HepG2 (cell line): ENCODE measurements around the gene TTC31. TPM values are rescaled to one million over a fixed set of nuclear protein-coding genes. Genes with fewer than 3 reads are reported as not detected.

Experiments
- ATAC-seq: fragments of 200-7000 bp; cut with Tn5 transposase; 3 replicates; pipeline ENCODE4 v1.9.1; 2020; ENCODE audit warnings: mild to moderate bottlenecking, moderate library complexity
- BruUV-seq: library from RNA; stranded (reverse); fragments of 400-500 nt; replicated peaks from 2 replicates; lab custom pipeline; 2021; lab: Mats Ljungman, UMichigan
- CTCF ChIA-PET: fragments of 300-600 bp; formaldehyde crosslinking; extraction: SDS; loops from one replicate; lab custom pipeline; 2021; ENCODE audit warnings: low total read pairs, inconsistent platforms, low intra/inter-chr PET ratio; lab: Yijun Ruan, JAX
- POLR2A ChIA-PET: fragments of 350-600 bp; sonication (Branson Sonifier 250); formaldehyde crosslinking; loops from one replicate; lab custom pipeline; 2020; ENCODE audit warnings: antibody characterized with exemption, inconsistent platforms; lab: Yijun Ruan, JAX
- DNase-seq: peaks from one replicate; pipeline ENCODE4 v3.0.0-alpha.2; 2015; ENCODE audit warnings: low spot score
- FAIRE-seq: peaks from 3 replicates; lab custom pipeline; 2011; peaks lifted over from hg19 to GRCh38; lab: Jason Lieb, UNC
- H2AFZ ChIP-seq: one replicate; pipeline ENCODE4 v1.6.1; 2011; ENCODE audit warnings: low read length, inconsistent platforms
- H3K27ac ChIP-seq: fragments of 300-600 bp; 3 replicates; pipeline ENCODE4 v1.8.0; 2011; ENCODE audit warnings: mixed run types, mild to moderate bottlenecking, mixed read lengths, low read length, inconsistent platforms; ENCODE audit not compliant: insufficient read depth; ENCODE audit errors: extremely low read length
- H3K27me3 ChIP-seq, 2 experiments: fragments of 200-600 bp in 1 of 2; 2 replicates in 1 of 2; 3 replicates in 1 of 2; pipeline versions ENCODE4 v1.6.0 to v1.8.0; 2011; ENCODE audit warnings: low read length in 2 of 2, mild to moderate bottlenecking in 2 of 2, moderate library complexity in 2 of 2, inconsistent platforms in 1 of 2; ENCODE audit not compliant: insufficient read depth in 2 of 2, control insufficient read depth in 1 of 2
- H3K36me3 ChIP-seq, 2 experiments: fragments of 200-600 bp in 1 of 2; replicated peaks in 1 of 2; 2 replicates in 1 of 2; 3 replicates in 1 of 2; pipeline versions ENCODE4 v1.5.1 to v1.8.0; 2011; ENCODE audit warnings: low read length in 2 of 2, inconsistent platforms in 1 of 2; ENCODE audit not compliant: insufficient read depth in 2 of 2, control insufficient read depth in 1 of 2
- H3K4me1 ChIP-seq: 2 replicates; pipeline ENCODE4 v1.5.1; 2012; ENCODE audit warnings: low read length, inconsistent platforms; ENCODE audit not compliant: insufficient read depth
- H3K4me2 ChIP-seq: 2 replicates; pipeline ENCODE4 v1.6.0; 2011; ENCODE audit warnings: low read depth, low read length, inconsistent platforms
- H3K4me3 ChIP-seq, 3 experiments: fragments of 200-600 bp in 1 of 3; sonication (generic), shearing (Covaris generic) in 1 of 3; replicated peaks in 1 of 3; 2 replicates each; pipeline ENCODE4 v1.5.1; 2011 to 2016; ENCODE audit warnings: low read length in 3 of 3, inconsistent platforms in 2 of 3, low read depth in 2 of 3, mild to moderate bottlenecking in 2 of 3, control low read depth in 1 of 3, mixed read lengths in 1 of 3; ENCODE audit not compliant: insufficient read depth in 1 of 3
- H3K79me2 ChIP-seq: one replicate; pipeline ENCODE4 v1.6.1; 2011; ENCODE audit warnings: low read length, inconsistent platforms; ENCODE audit not compliant: insufficient read depth
- H3K9ac ChIP-seq: 2 replicates; pipeline ENCODE4 v1.6.0; 2011; ENCODE audit warnings: mild to moderate bottlenecking, low read depth, low read length, inconsistent platforms; ENCODE audit not compliant: insufficient read depth
- H3K9me3 ChIP-seq: 2 replicates; pipeline ENCODE4 v1.5.1; 2012; ENCODE audit warnings: mild to moderate bottlenecking, low read length
- H4K20me1 ChIP-seq: 2 replicates; pipeline ENCODE4 v1.6.0; 2011; ENCODE audit warnings: inconsistent platforms, mild to moderate bottlenecking, low read length, moderate library complexity; ENCODE audit not compliant: insufficient read depth
- ATF5 ChIP-seq: sonication (generic); formaldehyde crosslinking; IDR thresholded peaks from 2 replicates; pipeline ENCODE4 v1.4.0; 2020; ENCODE audit warnings: mild to moderate bottlenecking, low read depth, missing genetic modification reagents
- FOXA1 ChIP-seq, 2 experiments: fragments of 450-650 bp in 1 of 2; sonication (generic) in 1 of 2; formaldehyde crosslinking in 1 of 2; IDR thresholded peaks; 2 replicates each; pipeline versions ENCODE4 v1.4.0 to v1.6.1; 2016 to 2020; ENCODE audit warnings: missing genetic modification reagents in 1 of 2
- KLF11 ChIP-seq: IDR thresholded peaks from 2 replicates; pipeline ENCODE4 v1.6.1; 2016; ENCODE audit warnings: missing compliant biosample characterization
- ONECUT2 ChIP-seq: sonication (generic); formaldehyde crosslinking; IDR thresholded peaks from 2 replicates; pipeline ENCODE4 v1.4.0; 2020; ENCODE audit warnings: missing genetic modification reagents
- PHF21A ChIP-seq: sonication (generic); formaldehyde crosslinking; IDR thresholded peaks from 2 replicates; pipeline ENCODE4 v1.5.0; 2020; ENCODE audit warnings: mild to moderate bottlenecking, missing genetic modification reagents
- RORA ChIP-seq: sonication (generic); formaldehyde crosslinking; IDR thresholded peaks from 2 replicates; pipeline ENCODE4 v1.5.0; 2020; ENCODE audit warnings: mild to moderate bottlenecking, missing genetic modification reagents, moderate library complexity
- SALL1 ChIP-seq: sonication (generic); formaldehyde crosslinking; IDR thresholded peaks from 2 replicates; pipeline ENCODE4 v1.8.0; 2022; ENCODE audit warnings: mild to moderate bottlenecking, missing genetic modification reagents
- ZFP36 ChIP-seq: fragments of 150-350 bp; IDR thresholded peaks from 2 replicates; pipeline ENCODE4 v1.6.1; 2018; ENCODE audit warnings: borderline replicate concordance, low read length, low read depth; ENCODE audit not compliant: partially characterized antibody
- ZNF263 ChIP-seq: sonication (generic); formaldehyde crosslinking; IDR thresholded peaks from 2 replicates; pipeline ENCODE4 v1.4.0; 2020; ENCODE audit warnings: missing genetic modification reagents
- ZNF337 ChIP-seq: sonication (generic); formaldehyde crosslinking; IDR thresholded peaks from 2 replicates; pipeline ENCODE4 v1.5.1; 2020; ENCODE audit warnings: missing genetic modification reagents, low read depth, mild to moderate bottlenecking, borderline replicate concordance
- ZNF7 ChIP-seq: IDR thresholded peaks from 2 replicates; pipeline ENCODE4 v1.6.1; 2016; ENCODE audit warnings: missing biosample characterization, missing genetic modification reagents
- WGBS: methylation state at CpG from one replicate; pipeline ENCODE4 v1.1.6; 2017; ENCODE audit warnings: low lambda C conversion rate; 5-methylcytosine and 5-hydroxymethylcytosine counted together
- in situ Hi-C: cut with HindIII; loops from 2 replicates; pipeline ENCODE4 v1.10.0; 2017; ENCODE audit warnings: low pct_unique_long_range_greater_than_20kb; ENCODE audit not compliant: extremely low pct_ligation_motif_present
- intact Hi-C: fragments of 100-400 bp; cut with micrococcal nuclease; formaldehyde crosslinking; loops from one replicate; pipeline ENCODE4 v1.10.0; 2022; ENCODE audit not compliant: unreplicated experiment
- polyA plus RNA-seq, 8 experiments: library from polyadenylated mRNA; depleted of rRNA in 3 of 8; stranded (reverse) in 7 of 8; unstranded in 1 of 8; fragments of >200 nt; fragmentation: Illumina TruSeq in 4 of 8; extraction: Trizol in 4 of 8; gene quantifications; 2 replicates each; pipeline versions ENCODE4 v1.2.1 to v1.2.3, GENCODE V29; 2011 to 2016; ENCODE audit warnings: low read depth in 4 of 8, missing spikeins in 1 of 8, mixed read lengths in 1 of 8; ENCODE audit not compliant: insufficient read depth in 1 of 8
- total RNA-seq, 5 experiments: library from RNA; depleted of rRNA; stranded (reverse); fragments of >200 nt; fragmentation: Illumina TruSeq; extraction: Trizol; gene quantifications; 2 replicates each; pipeline ENCODE4 v1.2.3, GENCODE V29; 2016; ENCODE audit warnings: low read depth in 1 of 5

TTC31 gene
- total and polyA plus RNA-seq, 2 of the 13 experiments (the other 11 are each of a cell fraction or from before 2014, with no cell fraction given) = 28.3 to 39.5 TPM

- Histone ChIP-seq H3K79me2 (peaks cover 40% of the 10 kb centered on the region), H3K9ac (no peak overlapping the region), H4K20me1 (no peaks in the 10 kb centered on the region), H3K27me3 (no peaks in the 10 kb centered on the region; a peak in 1 of 5 replicates), H3K9me3 (no peaks in the 10 kb centered on the region), H3K36me3 (peaks cover 23 to 48% of the 10 kb centered on the region in 2 experiments), H2AFZ (no peak overlapping the region), H3K4me2 (no peak overlapping the region), H3K27ac (no peak overlapping the region), H3K4me3 (no peak overlapping the region), H3K4me1 (peaks cover 59% of the 10 kb centered on the region)
- WGBS = 97% methylated on average over 9 of the region's 9 CpGs
- in situ Hi-C loops (no loop called here), intact Hi-C loops (no loop called here)
- no peak for ATAC-seq
- FAIRE-seq = no peak
- ChIA-PET POLR2A (interaction anchor here (1.2 kb wide), 1 partner anchor 20 kb away, joined by 3 read pairs; no protein-coding TSS in a partner anchor), CTCF (no interaction called here)
- 0 out of 2 replicates have a peak, but pooled peaks have one; percentile 13 for TF ChIP-seq PHF21A (CRISPR knock-in tag)
- TF ChIP-seq ZNF7 (CRISPR knock-in tag) = no peak
- peak; percentile 21; the same call in 1 of the 2 replicates for TF ChIP-seq SALL1
- no peak for TF ChIP-seq ZFP36
- TF ChIP-seq KLF11 (CRISPR knock-in tag) = no peak
- no peak for TF ChIP-seq ZNF337
- no peak for TF ChIP-seq ATF5
- no peak for TF ChIP-seq ZNF263 (CRISPR knock-in tag)
- no peak for TF ChIP-seq FOXA1 (IDR thresholded peaks at IDR 0.05)
- no peak for TF ChIP-seq FOXA1 (CRISPR knock-in tag; IDR thresholded peaks at IDR 0.05)
- TF ChIP-seq RORA (CRISPR knock-in tag) = no peak
- no peak for TF ChIP-seq ONECUT2 (CRISPR knock-in tag)
- no TSS peak for BruUV-seq
- no peak for DNase-seq
Measured at GRCh38 chr2:74524005-74524404, 41.1 kb downstream of the TTC31 start.
